Measurements from ENCODE around the gene CLNK. TPM values are rescaled to one million over a fixed set of nuclear protein-coding genes. Genes with fewer than 3 reads are reported as not detected.

Gene CLNK
- polyA plus RNA-seq, 1 of the 3 experiments (the other 2 are of a cell fraction) = not detected

GRCh38 chr4:10647846-10648245 is 36.7 kb downstream of the CLNK start:
- Histone ChIP-seq H3K79me2 (ENCODE audit: insufficient read depth) (no peaks in the 10 kb centered on the region), H3K9me3 (no peaks in the 10 kb centered on the region), H3K9ac (no peak overlapping the region), H3K4me3 (ENCODE audit: low read depth in 2 of 2, low read length in 1 of 2) (no peak overlapping the region), H3K27ac (ENCODE audit: low read depth in 2 of 2, low read length in 1 of 2) (no peak overlapping the region), H2AFZ (ENCODE audit: low read depth) (no peak overlapping the region), H3K4me2 (no peak overlapping the region), H3K36me3 (replicated peaks in 1 of 2; ENCODE audit: control insufficient read depth in 1 of 2, insufficient read depth in 2 of 2, low read length in 1 of 2) (no peaks in the 10 kb centered on the region), H3K9me2 (no peaks in the 10 kb centered on the region), H4K20me1 (ENCODE audit: insufficient read depth) (no peaks in the 10 kb centered on the region), H3F3A (replicated peaks; ENCODE audit: insufficient read depth) (no peaks in the 10 kb centered on the region), H3K4me1 (ENCODE audit: control insufficient read depth in 1 of 2, insufficient read depth in 2 of 2, low read depth in 1 of 2, low read length in 1 of 2) (no peaks in the 10 kb centered on the region), H3K27me3 (ENCODE audit: insufficient read depth) (no peaks in the 10 kb centered on the region)
- WGBS (ENCODE audit: low lambda C conversion rate) = 0% methylated on average over 3 of the region's 3 CpGs
- CTCF ChIA-PET = interaction anchor here (1.2 kb wide), 1 partner anchor 95 kb away, joined by 4 read pairs; no protein-coding TSS in a partner anchor
- POLR2A ChIA-PET = no interaction called here
- no peak for TF ChIP-seq SIN3A (IDR thresholded peaks at IDR 0.05; ENCODE audit: borderline replicate concordance, low read depth, low read length)
- no peak for DNase-seq

GRCh38 chr4:10643600-10644425 is 40.8 kb downstream of the CLNK start:
- Histone ChIP-seq H3K27me3 (ENCODE audit: insufficient read depth) (no peaks in the 10 kb centered on the region), H3K79me2 (ENCODE audit: insufficient read depth) (no peaks in the 10 kb centered on the region), H3K4me3 (ENCODE audit: low read depth in 2 of 2, low read length in 1 of 2) (no peak overlapping the region), H3K4me2 (no peak overlapping the region), H4K20me1 (ENCODE audit: insufficient read depth) (no peaks in the 10 kb centered on the region), H3K9me3 (no peaks in the 10 kb centered on the region), H3F3A (replicated peaks; ENCODE audit: insufficient read depth) (no peaks in the 10 kb centered on the region), H3K9ac (no peak overlapping the region), H3K27ac (ENCODE audit: low read depth in 2 of 2, low read length in 1 of 2) (no peak overlapping the region), H3K9me2 (no peaks in the 10 kb centered on the region), H3K4me1 (ENCODE audit: control insufficient read depth in 1 of 2, insufficient read depth in 2 of 2, low read depth in 1 of 2, low read length in 1 of 2) (no peaks in the 10 kb centered on the region), H2AFZ (ENCODE audit: low read depth) (no peak overlapping the region), H3K36me3 (replicated peaks in 1 of 2; ENCODE audit: control insufficient read depth in 1 of 2, insufficient read depth in 2 of 2, low read length in 1 of 2) (no peaks in the 10 kb centered on the region)
- no peak for DNase-seq
- WGBS (ENCODE audit: low lambda C conversion rate) = 0% methylated on average over 5 of the region's 5 CpGs
- CTCF ChIA-PET = no interaction called here
- POLR2A ChIA-PET = no interaction called here
- TF ChIP-seq TEAD4 (IDR thresholded peaks at IDR 0.05; ENCODE audit: borderline replicate concordance, insufficient read depth) (no peak), FOSL2 (IDR thresholded peaks at IDR 0.05; ENCODE audit: borderline replicate concordance, low read depth) (no peak), NRF1 (IDR thresholded peaks at IDR 0.05; ENCODE audit: low read depth, low read length) (no peak), JUND (IDR thresholded peaks at IDR 0.05) (no peak), RXRA (IDR thresholded peaks at IDR 0.05; ENCODE audit: borderline replicate concordance, low read depth) (no peak), RFX5 (IDR thresholded peaks at IDR 0.05; ENCODE audit: low read length) (no peak), USF2 (IDR thresholded peaks at IDR 0.05; ENCODE audit: borderline replicate concordance, low read depth, low read length) (no peak), ELF1 (IDR thresholded peaks at IDR 0.05) (no peak), GABPA (IDR thresholded peaks at IDR 0.05; ENCODE audit: low read depth) (no peak), YY1 (IDR thresholded peaks at IDR 0.05; ENCODE audit: low read depth) (no peak), TAF1 (IDR thresholded peaks at IDR 0.05; ENCODE audit: borderline replicate concordance, low read depth, low read length) (no peak), CHD2 (IDR thresholded peaks at IDR 0.05; ENCODE audit: low read length, partially characterized antibody) (no peak), MEF2A (IDR thresholded peaks at IDR 0.05; ENCODE audit: borderline replicate concordance, low read depth) (no peak)
- TF ChIP-seq, protein P1, sequence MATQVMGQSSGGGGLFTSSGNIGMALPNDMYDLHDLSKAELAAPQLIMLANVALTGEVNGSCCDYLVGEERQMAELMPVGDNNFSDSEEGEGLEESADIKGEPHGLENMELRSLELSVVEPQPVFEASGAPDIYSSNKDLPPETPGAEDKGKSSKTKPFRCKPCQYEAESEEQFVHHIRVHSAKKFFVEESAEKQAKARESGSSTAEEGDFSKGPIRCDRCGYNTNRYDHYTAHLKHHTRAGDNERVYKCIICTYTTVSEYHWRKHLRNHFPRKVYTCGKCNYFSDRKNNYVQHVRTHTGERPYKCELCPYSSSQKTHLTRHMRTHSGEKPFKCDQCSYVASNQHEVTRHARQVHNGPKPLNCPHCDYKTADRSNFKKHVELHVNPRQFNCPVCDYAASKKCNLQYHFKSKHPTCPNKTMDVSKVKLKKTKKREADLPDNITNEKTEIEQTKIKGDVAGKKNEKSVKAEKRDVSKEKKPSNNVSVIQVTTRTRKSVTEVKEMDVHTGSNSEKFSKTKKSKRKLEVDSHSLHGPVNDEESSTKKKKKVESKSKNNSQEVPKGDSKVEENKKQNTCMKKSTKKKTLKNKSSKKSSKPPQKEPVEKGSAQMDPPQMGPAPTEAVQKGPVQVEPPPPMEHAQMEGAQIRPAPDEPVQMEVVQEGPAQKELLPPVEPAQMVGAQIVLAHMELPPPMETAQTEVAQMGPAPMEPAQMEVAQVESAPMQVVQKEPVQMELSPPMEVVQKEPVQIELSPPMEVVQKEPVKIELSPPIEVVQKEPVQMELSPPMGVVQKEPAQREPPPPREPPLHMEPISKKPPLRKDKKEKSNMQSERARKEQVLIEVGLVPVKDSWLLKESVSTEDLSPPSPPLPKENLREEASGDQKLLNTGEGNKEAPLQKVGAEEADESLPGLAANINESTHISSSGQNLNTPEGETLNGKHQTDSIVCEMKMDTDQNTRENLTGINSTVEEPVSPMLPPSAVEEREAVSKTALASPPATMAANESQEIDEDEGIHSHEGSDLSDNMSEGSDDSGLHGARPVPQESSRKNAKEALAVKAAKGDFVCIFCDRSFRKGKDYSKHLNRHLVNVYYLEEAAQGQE (IDR thresholded peaks at IDR 0.05; ENCODE audit: low read depth, low read length) = no peak
- TF ChIP-seq, protein P2, sequence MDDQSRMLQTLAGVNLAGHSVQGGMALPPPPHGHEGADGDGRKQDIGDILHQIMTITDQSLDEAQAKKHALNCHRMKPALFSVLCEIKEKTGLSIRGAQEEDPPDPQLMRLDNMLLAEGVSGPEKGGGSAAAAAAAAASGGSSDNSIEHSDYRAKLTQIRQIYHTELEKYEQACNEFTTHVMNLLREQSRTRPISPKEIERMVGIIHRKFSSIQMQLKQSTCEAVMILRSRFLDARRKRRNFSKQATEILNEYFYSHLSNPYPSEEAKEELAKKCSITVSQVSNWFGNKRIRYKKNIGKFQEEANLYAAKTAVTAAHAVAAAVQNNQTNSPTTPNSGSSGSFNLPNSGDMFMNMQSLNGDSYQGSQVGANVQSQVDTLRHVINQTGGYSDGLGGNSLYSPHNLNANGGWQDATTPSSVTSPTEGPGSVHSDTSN (IDR thresholded peaks at IDR 0.05) = no peak
- TF ChIP-seq, protein P3, sequence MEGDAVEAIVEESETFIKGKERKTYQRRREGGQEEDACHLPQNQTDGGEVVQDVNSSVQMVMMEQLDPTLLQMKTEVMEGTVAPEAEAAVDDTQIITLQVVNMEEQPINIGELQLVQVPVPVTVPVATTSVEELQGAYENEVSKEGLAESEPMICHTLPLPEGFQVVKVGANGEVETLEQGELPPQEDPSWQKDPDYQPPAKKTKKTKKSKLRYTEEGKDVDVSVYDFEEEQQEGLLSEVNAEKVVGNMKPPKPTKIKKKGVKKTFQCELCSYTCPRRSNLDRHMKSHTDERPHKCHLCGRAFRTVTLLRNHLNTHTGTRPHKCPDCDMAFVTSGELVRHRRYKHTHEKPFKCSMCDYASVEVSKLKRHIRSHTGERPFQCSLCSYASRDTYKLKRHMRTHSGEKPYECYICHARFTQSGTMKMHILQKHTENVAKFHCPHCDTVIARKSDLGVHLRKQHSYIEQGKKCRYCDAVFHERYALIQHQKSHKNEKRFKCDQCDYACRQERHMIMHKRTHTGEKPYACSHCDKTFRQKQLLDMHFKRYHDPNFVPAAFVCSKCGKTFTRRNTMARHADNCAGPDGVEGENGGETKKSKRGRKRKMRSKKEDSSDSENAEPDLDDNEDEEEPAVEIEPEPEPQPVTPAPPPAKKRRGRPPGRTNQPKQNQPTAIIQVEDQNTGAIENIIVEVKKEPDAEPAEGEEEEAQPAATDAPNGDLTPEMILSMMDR (IDR thresholded peaks at IDR 0.05) = no peak
- TF ChIP-seq, protein P4, sequence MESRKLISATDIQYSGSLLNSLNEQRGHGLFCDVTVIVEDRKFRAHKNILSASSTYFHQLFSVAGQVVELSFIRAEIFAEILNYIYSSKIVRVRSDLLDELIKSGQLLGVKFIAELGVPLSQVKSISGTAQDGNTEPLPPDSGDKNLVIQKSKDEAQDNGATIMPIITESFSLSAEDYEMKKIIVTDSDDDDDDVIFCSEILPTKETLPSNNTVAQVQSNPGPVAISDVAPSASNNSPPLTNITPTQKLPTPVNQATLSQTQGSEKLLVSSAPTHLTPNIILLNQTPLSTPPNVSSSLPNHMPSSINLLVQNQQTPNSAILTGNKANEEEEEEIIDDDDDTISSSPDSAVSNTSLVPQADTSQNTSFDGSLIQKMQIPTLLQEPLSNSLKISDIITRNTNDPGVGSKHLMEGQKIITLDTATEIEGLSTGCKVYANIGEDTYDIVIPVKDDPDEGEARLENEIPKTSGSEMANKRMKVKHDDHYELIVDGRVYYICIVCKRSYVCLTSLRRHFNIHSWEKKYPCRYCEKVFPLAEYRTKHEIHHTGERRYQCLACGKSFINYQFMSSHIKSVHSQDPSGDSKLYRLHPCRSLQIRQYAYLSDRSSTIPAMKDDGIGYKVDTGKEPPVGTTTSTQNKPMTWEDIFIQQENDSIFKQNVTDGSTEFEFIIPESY (IDR thresholded peaks at IDR 0.05; ENCODE audit: borderline replicate concordance, low read depth) = no peak
